Renal cortex interstitium (tissue), 11 donors: Measurements from ENCODE around the gene HSD17B7. TPM values are rescaled to one million over a fixed set of nuclear protein-coding genes. Genes with fewer than 3 reads are reported as not detected.

Source experiments
- DNase-seq, 11 donors: peaks; one replicate each; pipeline ENCODE4 v3.0.0-alpha.2; 2013; ENCODE audit warnings: low read depth in 9 of 11, low spot score in 4 of 11; ENCODE audit errors: extremely low read depth in 1 of 11
- polyA plus RNA-seq, 3 donors: library from polyadenylated mRNA; unstranded; fragments of 120-200 nt; gene quantifications; one replicate each; pipeline ENCODE4 v1.2.1, GENCODE V29; 2013; ENCODE audit not compliant: insufficient read length in 3 of 3

HSD17B7 gene
- polyA plus RNA-seq, 3 donors: 13.2 to 27.7 (median 14.1) TPM

GRCh38 chr1:162846256-162847212, 56.0 kb downstream of the HSD17B7 start:
- no peak for DNase-seq

- DNase-seq: peak; percentile 15 to 65 (median 45)
These were observed 57.4 kb downstream of the HSD17B7 start for GRCh38 chr1:162847839-162848453.

GRCh38 chr1:162849711-162850110, 59.2 kb downstream of the HSD17B7 start:
- DNase-seq: no peak

GRCh38 chr1:162851341-162851740, 60.8 kb downstream of the HSD17B7 start:
- DNase-seq: no peak

GRCh38 chr1:162854245-162854882, 63.9 kb downstream of the HSD17B7 start:
- DNase-seq: peak in 10 of 11 donors; percentile 12 to 57 (median 28)

GRCh38 chr1:162855461-162856150, 65.1 kb downstream of the HSD17B7 start:
- DNase-seq: no peak

- no peak for DNase-seq
These were observed 65.8 kb downstream of the HSD17B7 start for GRCh38 chr1:162856260-162856659.

- no peak for DNase-seq
These were observed 67.3 kb downstream of the HSD17B7 start for GRCh38 chr1:162857850-162858249.

GRCh38 chr1:162859191-162859590, 68.7 kb downstream of the HSD17B7 start:
- DNase-seq: no peak

GRCh38 chr1:162861101-162861500, 70.6 kb downstream of the HSD17B7 start, which contains the start of gene CCDC190:
CCDC190 (minus strand) TSS chr1:162861175; CDS start chr1:162859646, 1,529 bp downstream.
- no peak for DNase-seq

GRCh38 chr1:162861625-162862024, 71.1 kb downstream of the HSD17B7 start:
- DNase-seq: no peak

Other genes with a start within 250 kb of the HSD17B7 start
- gene UAP1, start 229.0 kb upstream of the HSD17B7 start, polyA plus RNA-seq: 10 to 100 TPM; 32.0 to 34.5 (median 33.6) TPM
- 10 to 100 TPM; 19.1 to 23.1 (median 21.0) TPM for gene DDR2, start 158.2 kb upstream of the HSD17B7 start, polyA plus RNA-seq
- not detected for gene CCDC190, start 70.5 kb downstream of the HSD17B7 start, polyA plus RNA-seq